HG03457 (cell line): ENCODE data around the gene NRXN2.

Experiments used
- ATAC-seq: cut with Tn5 transposase; IDR thresholded peaks from one replicate; pipeline ENCODE4 v1.9.1; 2021; ENCODE audit warnings: moderate number of reproducible peaks; ENCODE audit not compliant: unreplicated experiment

The NRXN2 gene

GRCh38 chr11:64744544-64745188, 21.7 kb upstream of the NRXN2 start:
- no peak for ATAC-seq

- no peak for ATAC-seq
These were observed 20.9 kb upstream of the NRXN2 start, which contains the start of gene RASGRP2 for GRCh38 chr11:64743591-64744543. Gene RASGRP2 (minus strand): TSS chr11:64744142. CDS start chr11:64742866, 1,276 bp downstream.

GRCh38 chr11:64742889-64743590, 20.0 kb upstream of the NRXN2 start:
- ATAC-seq = no peak

- ATAC-seq = no peak
These were observed 19.3 kb upstream of the NRXN2 start for GRCh38 chr11:64742087-64742888.

GRCh38 chr11:64741375-64742086, 18.5 kb upstream of the NRXN2 start:
- ATAC-seq = no peak

- no peak for ATAC-seq
These were observed 16.9 kb upstream of the NRXN2 start for GRCh38 chr11:64739871-64740270.

- ATAC-seq = no peak
These were observed 13.7 kb upstream of the NRXN2 start for GRCh38 chr11:64736654-64737053.

- ATAC-seq = no peak
These were observed 12.8 kb upstream of the NRXN2 start for GRCh38 chr11:64735725-64736259.

- ATAC-seq = no peak
These were observed 12.1 kb upstream of the NRXN2 start for GRCh38 chr11:64734811-64735724.

- ATAC-seq = no peak
These were observed 8.6 kb upstream of the NRXN2 start for GRCh38 chr11:64731601-64732000.

- ATAC-seq = no peak
These were observed 6.9 kb upstream of the NRXN2 start for GRCh38 chr11:64729851-64730382.

GRCh38 chr11:64728757-64729365, 5.9 kb upstream of the NRXN2 start:
- ATAC-seq = no peak

GRCh38 chr11:64726867-64727530, 4.0 kb upstream of the NRXN2 start:
- ATAC-seq = no peak

- no peak for ATAC-seq
These were observed 3.2 kb upstream of the NRXN2 start for GRCh38 chr11:64726211-64726641.

GRCh38 chr11:64724863-64725532, 2.0 kb upstream of the NRXN2 start:
- no peak for ATAC-seq

- ATAC-seq = no peak
These were observed 1.2 kb upstream of the NRXN2 start for GRCh38 chr11:64723907-64724862.
